Measurements from ENCODE around the gene EIPR1.
"Not testable (repeated sequence)": the region's sequence is repeated elsewhere in the genome, so short reads cannot be mapped to it uniquely, and the experiment has no call there.

Gene EIPR1

GRCh38 chr2:3399829-3400228 lies 22.2 kb upstream of the EIPR1 start:
- no peak for DNase-seq

- no peak for DNase-seq
Observed at GRCh38 chr2:3399381-3399780, 21.8 kb upstream of the EIPR1 start.

DNA sequence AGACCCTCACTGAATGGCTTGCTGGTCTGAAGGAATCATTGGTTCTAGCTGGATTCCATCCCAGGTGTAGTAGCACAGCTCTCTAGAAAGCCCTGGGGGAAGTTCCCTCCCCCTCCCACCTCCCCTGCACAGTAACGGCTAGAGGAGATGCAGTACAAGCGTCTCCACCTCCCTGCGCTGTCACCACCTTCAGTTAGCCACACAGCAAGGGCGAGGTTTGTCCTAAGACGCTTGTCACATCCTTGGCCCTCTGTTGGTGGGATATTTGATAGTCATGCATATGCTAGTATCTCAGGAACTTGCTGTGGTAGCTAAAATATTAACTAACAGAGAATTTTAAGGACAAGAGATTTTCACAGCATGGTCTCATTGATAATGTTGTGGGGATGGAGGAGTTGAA lies 21.2 kb upstream of the EIPR1 start:
- DNase-seq = no peak

DNA sequence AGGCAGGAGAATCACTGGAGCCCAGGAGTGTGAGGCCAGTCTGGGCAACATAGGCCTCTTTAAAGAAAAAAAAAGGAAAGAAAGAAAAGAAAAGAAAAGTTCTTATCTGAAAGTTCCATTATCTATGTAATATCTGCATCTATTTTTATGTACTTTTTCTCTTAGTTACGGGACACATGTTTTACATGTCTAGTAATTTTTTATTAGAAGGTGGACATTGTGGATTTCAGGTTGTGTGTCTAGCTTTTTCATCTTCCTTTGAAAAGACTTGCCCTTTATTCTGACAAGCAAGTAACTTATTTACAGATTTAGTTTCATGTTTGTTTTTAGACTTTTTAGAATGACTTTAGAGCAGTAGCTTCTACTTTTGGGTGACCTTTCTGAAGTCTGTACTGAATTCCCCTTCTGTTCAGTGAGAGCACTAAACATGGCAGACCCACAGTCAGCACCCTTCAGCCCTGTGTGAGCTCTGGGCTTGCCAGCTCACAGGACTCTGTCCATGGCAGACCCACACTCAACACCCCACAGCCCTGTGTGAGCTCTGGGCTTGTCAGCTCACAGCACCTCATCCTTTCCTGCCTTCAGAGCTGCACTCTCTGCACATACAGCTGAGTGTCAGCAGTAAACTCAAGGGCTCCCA lies 19.4 kb upstream of the EIPR1 start:
- DNase-seq = no peak

GRCh38 chr2:3392216-3392615 lies 14.6 kb upstream of the EIPR1 start:
- DNase-seq = no peak

GRCh38 chr2:3390041-3390440 lies 12.4 kb upstream of the EIPR1 start:
- DNase-seq = no peak

DNA sequence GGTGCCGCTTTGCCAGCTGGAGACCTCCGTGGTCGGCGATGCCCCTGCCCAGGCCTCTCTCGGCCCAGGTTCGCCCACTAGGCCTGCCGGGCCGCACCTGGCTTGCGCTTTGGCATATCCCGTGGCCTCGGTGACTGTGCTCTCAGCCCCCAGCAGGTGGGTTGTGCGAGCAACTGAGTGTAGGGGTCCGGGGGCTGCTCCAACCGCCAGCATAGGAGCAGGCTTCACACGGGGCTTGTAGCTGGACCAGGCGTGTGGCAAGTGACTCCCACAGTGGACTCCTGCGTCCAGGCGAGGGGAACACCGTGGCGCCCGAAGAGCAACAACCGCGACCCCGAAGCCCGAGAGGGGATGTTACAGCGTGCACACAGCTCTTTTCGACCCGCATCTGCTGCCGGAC lies 11.6 kb upstream of the EIPR1 start:
- no peak for DNase-seq

DNA sequence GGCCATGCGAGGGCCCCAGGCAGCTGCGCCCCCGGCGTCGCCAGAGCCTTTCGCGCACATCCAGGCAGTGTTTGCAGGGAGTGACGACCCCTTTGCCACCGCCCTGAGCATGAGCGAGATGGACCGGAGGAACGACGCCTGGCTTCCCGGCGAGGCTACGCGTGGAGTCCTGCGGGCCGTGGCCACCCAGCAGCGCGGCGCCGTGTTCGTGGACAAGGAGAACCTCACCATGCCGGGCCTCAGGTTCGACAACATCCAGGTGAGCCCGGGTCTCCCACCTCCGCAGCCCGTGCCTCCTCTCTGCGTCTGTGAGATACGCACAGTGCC lies 10.8 kb upstream of the EIPR1 start:
- no peak for DNase-seq

- no peak for DNase-seq
Observed at GRCh38 chr2:3387644-3388411, 10.2 kb upstream of the EIPR1 start.

DNA sequence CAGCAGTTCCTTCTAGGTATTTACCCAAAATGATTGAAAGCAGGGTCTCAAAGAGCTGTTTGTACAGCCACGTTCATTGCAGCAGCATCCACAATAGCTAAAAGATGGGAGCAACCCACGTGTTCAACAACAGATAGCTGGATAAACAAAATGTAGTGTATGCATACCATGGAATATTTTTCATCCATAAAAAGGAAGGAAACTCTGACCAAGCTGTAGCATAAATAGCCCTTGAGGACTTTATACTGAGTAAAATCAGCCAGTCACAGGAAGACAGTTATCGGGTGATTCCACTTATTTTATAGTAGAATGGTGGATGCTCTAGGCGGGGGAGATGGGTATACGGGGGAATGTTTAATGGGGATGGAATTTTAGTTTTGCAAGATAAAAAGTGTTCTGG lies 9.4 kb upstream of the EIPR1 start:
- no peak for DNase-seq

- DNase-seq = no peak
Observed at GRCh38 chr2:3386448-3386958, 8.9 kb upstream of the EIPR1 start.

DNA sequence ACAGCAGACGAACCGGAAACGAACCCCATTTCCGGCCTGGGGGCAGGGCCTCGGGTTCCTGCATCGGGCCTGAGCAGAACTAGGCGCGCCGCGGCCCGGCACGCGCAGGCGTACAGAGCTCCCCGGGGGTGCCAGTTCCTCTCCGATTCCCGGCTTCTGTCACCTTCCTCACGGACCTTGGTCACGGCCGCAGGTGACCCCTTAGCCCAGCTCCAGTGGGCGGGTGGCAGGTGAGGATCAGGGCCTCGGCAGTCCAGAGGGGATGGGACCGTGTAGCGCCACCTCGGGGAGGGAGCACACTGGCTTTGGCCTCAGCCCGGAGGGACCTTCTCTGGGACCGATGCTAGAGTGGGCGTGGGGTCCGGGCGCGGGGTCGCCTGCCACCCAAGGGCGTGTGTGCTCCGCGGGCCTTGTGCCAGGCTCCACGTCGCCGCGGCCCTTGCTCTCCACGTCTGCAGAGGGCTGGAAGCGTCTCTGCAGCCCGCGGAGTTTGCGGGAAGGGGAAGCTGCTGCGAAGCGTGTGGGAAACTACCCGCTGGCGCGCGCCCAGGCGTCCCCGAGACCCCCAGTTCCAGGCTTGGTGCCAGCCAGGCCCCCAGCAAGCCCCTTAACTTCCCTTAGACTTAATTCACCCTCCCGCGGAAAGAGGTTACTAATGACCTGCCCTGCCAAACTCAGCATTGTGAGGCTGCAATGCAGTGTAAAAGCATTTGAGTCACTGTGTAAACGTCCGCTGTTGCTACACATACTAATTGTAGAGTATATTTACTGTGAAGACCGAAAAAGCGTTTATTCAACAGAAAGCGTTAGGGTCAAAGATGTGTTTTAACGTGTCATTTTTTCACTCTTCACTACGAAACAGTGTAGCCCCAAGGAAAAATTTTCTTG lies 2.3 kb upstream of the EIPR1 start, which contains the start of gene TRAPPC12:
Gene TRAPPC12, plus strand, starts transcription at position 48 of the 888 bp plus-strand sequence. CDS start 7,930 bp downstream, outside the sequence.
- DNase-seq = peak; percentile 76 to 81

DNA sequence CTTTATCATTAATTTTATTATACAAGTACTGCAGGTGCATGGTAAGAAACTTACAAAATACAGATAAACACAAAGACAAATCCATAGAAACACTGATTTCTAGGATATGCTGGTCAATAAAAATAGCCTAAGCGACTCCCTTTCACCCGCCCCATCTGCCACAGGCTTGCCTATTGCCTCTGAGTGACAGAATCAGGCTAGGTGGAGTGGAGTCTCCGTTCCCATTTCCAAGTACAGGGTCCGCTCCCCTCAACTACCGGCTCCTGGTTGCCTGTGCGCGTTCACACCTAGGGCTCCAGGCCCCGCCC lies 1.7 kb upstream of the EIPR1 start:
- DNase-seq = no peak

DNA sequence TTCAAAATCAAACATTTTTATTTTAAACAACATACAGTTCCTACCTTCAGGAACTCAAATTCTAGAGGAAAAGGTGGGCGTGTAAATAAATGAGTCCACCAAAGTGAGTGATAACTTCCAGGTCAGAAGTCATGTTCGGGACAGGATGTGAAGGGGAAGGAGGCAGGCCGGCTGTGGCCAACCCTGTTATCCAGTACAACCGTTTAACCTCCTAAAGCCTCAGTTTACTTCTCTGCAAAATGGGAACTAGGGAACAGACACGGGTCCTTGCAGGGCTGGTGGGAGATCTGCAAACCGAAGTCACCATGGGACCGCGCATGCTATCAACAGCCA lies 373 bp downstream of the EIPR1 start:
- no peak for DNase-seq

DNA sequence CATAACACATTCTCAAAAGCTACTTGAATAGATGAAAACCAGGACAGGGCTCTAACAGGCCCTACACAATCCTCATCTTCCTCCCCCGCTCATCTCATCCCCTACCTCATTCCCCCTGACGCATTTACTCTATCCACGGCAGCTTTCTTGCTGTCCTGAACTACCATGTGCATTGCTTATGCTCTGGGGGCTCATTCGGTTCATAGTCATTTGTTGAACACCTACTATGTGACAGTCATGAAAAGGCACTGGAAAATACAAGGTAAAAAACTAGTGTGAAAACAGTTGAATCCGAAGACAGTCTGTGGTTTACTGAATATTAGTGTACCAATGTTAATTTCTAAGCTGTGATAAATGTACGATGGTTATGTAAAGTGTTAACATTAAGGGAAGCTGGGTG lies 797 bp downstream of the EIPR1 start:
- DNase-seq = no peak

DNA sequence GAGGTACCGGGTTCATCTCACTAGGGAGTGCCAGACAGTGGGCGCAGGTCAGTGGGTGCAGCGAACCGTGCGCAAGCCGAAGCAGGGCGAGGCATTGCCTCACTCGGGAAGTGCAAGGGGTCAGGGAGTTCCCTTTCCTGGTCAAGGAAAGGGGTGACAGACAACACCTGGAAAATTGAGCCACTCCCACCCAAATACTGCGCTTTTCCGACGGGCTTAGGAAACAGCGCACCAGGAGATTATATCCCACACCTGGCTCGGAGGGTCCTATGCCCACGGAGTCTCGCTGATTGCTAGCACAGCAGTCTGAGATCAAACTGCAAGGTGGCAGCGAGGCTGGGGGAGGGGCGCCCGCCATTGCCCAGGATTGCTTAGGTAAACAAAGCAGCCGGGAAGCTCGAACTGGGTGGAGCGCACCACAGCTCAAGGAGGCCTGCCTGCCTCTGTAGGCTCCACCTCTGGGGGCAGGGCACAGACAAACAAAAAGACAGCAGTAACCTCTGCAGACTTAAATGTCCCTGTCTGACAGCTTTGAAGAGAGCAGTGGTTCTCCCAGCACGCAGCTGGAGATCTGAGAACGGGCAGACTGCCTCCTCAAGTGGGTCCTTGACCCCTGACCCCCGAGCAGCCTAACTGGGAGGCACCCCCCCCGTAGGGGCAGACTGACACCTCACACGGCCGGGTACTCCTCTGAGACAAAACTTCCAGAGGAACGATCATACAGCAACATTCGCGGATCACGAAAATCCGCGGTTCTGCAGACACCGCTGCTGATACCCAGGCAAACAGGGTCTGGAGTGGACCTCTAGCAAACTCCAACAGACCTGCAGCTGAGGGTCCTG lies 8.1 kb downstream of the EIPR1 start:
- not testable (repeated sequence) for DNase-seq

GRCh38 chr2:3368261-3368722 lies 9.3 kb downstream of the EIPR1 start:
- no peak for DNase-seq

DNA sequence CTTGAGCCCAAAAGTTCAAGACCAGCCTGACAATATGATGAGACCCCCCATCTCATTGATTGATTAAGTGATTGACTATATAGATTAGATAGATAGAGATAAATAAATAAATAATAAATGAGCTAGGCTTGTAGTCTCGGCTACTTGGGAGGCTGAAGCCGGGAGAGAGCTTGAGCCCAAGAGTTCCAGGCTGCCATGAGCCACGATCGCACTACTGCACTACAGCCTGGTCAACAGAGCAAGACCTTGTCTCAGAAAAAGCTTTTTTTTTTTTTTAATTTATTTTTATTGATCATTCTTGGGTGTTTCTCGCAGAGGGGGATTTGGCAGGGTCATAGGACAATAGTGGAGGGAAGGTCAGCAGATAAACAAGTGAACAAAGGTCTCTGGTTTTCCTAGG lies 12.4 kb downstream of the EIPR1 start:
- no peak for DNase-seq

DNA sequence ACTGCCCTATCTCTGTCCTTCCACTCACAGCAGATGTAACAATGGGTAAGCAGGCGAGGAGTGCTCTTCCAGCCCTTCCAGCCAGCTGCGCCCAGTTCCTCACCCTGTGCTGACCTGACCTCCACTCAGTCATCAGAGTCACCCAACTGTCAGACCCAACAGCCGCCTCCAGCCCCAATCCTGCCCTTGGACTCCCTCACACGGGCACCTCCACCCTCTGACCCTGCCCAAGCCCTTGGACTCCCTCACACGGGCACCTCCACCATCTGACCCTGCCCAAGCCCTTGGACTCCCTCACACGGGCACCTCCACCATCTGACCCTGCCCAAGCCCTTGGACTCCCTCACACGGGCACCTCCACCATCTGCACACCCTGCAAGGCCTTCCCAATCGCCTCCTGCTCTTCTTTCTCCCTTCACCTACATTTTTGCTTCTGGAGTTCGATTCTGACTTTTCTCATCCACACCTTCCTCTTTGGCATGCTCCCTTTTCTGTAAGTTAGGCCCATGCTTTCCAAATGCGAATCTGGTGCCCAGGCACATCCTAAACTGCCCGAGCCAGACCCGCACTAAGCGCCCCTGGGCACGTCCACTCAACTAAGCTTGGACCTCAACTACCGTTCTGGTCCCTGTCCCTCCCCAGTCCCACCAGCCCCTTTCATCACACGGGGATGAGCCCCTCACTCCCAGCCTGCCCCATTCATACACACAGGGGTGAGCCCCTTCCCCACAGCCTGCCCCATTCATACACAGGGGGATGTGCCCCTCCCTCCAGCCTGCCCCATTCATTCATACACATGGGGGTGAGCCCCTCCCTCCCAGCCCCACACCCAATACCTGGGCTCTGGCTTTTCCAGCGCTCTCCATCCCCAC lies 15.9 kb downstream of the EIPR1 start:
- DNase-seq = no peak

DNA sequence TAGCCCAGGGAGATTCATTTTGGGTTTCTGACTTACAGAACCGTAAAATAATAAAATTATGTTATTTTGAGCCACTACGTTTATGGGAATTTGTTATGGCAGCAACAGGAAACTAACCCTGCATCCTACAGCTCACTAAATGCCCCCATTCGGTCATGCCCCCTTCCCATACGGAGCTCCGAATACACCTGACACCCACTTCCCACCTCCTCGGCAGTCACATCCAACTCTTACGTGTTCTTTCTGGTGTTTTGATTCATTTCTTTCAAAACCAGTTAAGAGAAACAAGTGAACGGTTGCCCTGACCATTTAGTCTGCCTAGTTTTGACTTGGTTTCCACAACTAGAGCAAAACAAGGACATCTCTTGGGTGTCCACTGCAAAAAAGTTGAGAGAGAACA lies 19.7 kb downstream of the EIPR1 start:
- DNase-seq = no peak

- DNase-seq = peak in 1 of 2 donors; percentile 30
Observed at GRCh38 chr2:3357446-3357845, 20.2 kb downstream of the EIPR1 start.

DNA sequence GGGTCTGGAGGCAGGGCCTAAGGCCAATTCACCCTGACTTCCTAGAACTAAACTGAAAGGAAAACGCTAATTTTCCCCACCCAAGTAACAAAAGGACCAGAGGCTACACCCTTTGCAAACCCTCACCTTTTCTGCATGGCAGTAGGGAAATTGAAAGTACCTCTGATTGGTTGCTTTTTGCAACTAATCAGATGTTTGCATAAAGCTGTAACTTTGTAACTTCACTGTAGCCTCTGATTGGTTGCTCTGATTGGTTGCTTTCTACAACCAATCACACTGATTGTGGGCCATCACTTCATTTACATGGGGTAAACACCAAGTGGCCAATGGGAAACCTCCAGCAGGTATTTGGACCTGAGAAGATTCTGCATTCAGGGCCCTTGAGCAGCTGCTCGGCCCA lies 20.8 kb downstream of the EIPR1 start:
- DNase-seq = no peak
